ENCODE results near the gene ELF4. TPM values are rescaled to one million over a fixed set of nuclear protein-coding genes. Genes with fewer than 3 reads are reported as not detected.

ELF4 gene
- total and polyA plus RNA-seq, 2 of the 13 experiments (the other 11 are each of a cell fraction or from before 2014, with no cell fraction given): 1.3 to 2.6 TPM

DNA sequence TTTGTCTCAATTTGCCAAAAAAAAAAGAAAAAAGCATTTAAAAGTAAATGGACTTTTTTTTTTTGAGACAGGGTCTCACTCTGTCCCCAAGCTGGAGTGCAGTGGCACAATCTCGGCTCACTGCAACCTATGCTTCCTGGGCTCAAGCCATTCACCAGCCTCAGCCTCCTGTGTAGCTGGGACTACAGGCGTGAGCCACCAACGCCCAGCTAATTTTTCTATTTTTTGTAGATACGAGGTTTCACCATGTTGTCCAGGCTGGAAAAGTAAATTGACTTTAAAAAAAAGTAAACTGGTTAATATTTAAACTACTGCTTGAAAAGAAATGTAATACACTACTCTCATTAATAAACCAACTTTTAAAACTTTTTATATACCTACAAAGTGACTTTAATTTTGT lies 49.5 kb upstream of the ELF4 start:
- H3K4me3 ChIP-seq (replicated peaks in 1 of 3; ENCODE audit: insufficient read depth in 1 of 3, low read depth in 2 of 3, low read length in 3 of 3): no peak overlapping the region
- H3K9ac ChIP-seq (ENCODE audit: insufficient read depth, low read depth, low read length): no peak overlapping the region
- no peak overlapping the region for H2AFZ ChIP-seq (ENCODE audit: low read length)
- no peaks in the 10 kb centered on the region for H3K27me3 ChIP-seq (ENCODE audit: control insufficient read depth in 1 of 2, insufficient read depth in 2 of 2, low read length in 2 of 2)
- CTCF ChIA-PET (ENCODE audit: low intra/inter-chr PET ratio, low total read pairs): no interaction called here
- H3K4me2 ChIP-seq (ENCODE audit: low read depth, low read length): no peak overlapping the region
- no peaks in the 10 kb centered on the region for H3K9me3 ChIP-seq (ENCODE audit: low read length)
- no peaks in the 10 kb centered on the region for H4K20me1 ChIP-seq (ENCODE audit: insufficient read depth, low read length)
- H3K4me1 ChIP-seq (ENCODE audit: insufficient read depth, low read length): peaks cover 33% of the 10 kb centered on the region
- H3K27ac ChIP-seq (ENCODE audit: extremely low read length, insufficient read depth, low read length): no peak overlapping the region
- ATAC-seq (no peak), DNase-seq (ENCODE audit: low spot score) (no peak), FAIRE-seq (no peak)
- WGBS (ENCODE audit: low lambda C conversion rate): 78% methylated on average over 4 of the region's 4 CpGs
- H3K79me2 ChIP-seq (ENCODE audit: insufficient read depth, low read length): peaks cover 27% of the 10 kb centered on the region
- no peaks in the 10 kb centered on the region for H3K36me3 ChIP-seq (replicated peaks in 1 of 2; ENCODE audit: control insufficient read depth in 1 of 2, insufficient read depth in 2 of 2, low read length in 2 of 2)
- intact Hi-C loops (cut with micrococcal nuclease; ENCODE audit: unreplicated experiment): no loop called here
- in situ Hi-C loops (cut with HindIII; ENCODE audit: extremely low pct_ligation_motif_present, low pct_unique_long_range_greater_than_20kb): no loop called here
- BruUV-seq (replicated peaks): no TSS peak
- POLR2A ChIA-PET: no interaction called here
- TF ChIP-seq SALL2 (CRISPR knock-in tag; IDR thresholded peaks at IDR 0.05) (no peak), TARDBP (CRISPR knock-in tag; IDR thresholded peaks at IDR 0.05) (no peak), TFDP2 (CRISPR knock-in tag; IDR thresholded peaks at IDR 0.05) (no peak), ZNF616 (CRISPR knock-in tag; IDR thresholded peaks at IDR 0.05; ENCODE audit: low read depth) (no peak), ZNF510 (CRISPR knock-in tag; IDR thresholded peaks at IDR 0.05; ENCODE audit: low read depth) (no peak), ZNF891 (CRISPR knock-in tag; IDR thresholded peaks at IDR 0.05) (no peak), ZNF451 (CRISPR knock-in tag; IDR thresholded peaks at IDR 0.05) (no peak), POGZ (CRISPR knock-in tag; IDR thresholded peaks at IDR 0.05) (no peak), ZNF768 (CRISPR knock-in tag; IDR thresholded peaks at IDR 0.05) (no peak), ZNF839 (CRISPR knock-in tag; IDR thresholded peaks at IDR 0.05; ENCODE audit: borderline replicate concordance) (no peak), ZNF747 (CRISPR knock-in tag; IDR thresholded peaks at IDR 0.05; ENCODE audit: borderline replicate concordance) (no peak)

Measured in HepG2 (cell line).